AG04449 (cell line): ENCODE data around the gene RIT2.

Source experiments
- CTCF ChIA-PET: fragments of 350-600 bp; formaldehyde crosslinking; extraction: SDS; loops from one replicate; lab custom pipeline; 2021; ENCODE audit warnings: antibody characterized with exemption; lab: Yijun Ruan, JAX
- POLR2A ChIA-PET: fragments of 400-600, 350-600 bp; formaldehyde crosslinking; extraction: SDS; loops from one replicate; lab custom pipeline; 2020; ENCODE audit warnings: antibody characterized with exemption, inconsistent platforms; lab: Yijun Ruan, JAX
- DNase-seq: peaks from one replicate; pipeline ENCODE4 v3.0.0-alpha.2; 2010; ENCODE audit warnings: low read depth, low spot score
- H3K4me3 ChIP-seq: 2 replicates; pipeline ENCODE4 v1.5.1; 2011; ENCODE audit warnings: low read depth, mild to moderate bottlenecking, control low read depth, low read length
- TF ChIP-seq, protein P1 (sequence below): IDR thresholded peaks from one replicate; pipeline ENCODE4 v1.5.1; 2011; ENCODE audit warnings: mild to moderate bottlenecking, moderate library complexity, low read length, control low read depth, inconsistent platforms; ENCODE audit not compliant: insufficient read depth; ENCODE audit errors: missing control alignments

RIT2 gene

DNA sequence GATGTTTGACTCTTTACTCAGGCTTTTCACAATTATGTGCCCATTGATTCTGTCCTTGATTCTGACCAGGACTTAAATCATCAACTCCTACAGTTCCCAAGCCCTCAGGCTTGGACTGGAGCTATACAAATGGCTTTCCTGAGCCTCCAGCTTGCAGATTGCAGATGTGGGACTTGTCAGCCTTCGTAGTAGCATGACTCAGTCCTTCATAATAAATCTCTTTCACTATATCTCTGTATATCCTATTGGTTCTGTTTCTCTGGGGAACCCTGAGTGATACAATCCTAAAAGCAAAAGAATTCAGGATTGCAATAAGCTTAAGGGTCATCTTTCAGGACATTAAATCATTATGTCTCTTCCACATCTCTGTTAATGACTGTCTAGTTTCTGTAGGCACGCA lies 356.6 kb downstream of the RIT2 start:
- DNase-seq: no peak
- ChIA-PET CTCF (no interaction called here), POLR2A (no interaction called here)
- TF ChIP-seq, protein P1, sequence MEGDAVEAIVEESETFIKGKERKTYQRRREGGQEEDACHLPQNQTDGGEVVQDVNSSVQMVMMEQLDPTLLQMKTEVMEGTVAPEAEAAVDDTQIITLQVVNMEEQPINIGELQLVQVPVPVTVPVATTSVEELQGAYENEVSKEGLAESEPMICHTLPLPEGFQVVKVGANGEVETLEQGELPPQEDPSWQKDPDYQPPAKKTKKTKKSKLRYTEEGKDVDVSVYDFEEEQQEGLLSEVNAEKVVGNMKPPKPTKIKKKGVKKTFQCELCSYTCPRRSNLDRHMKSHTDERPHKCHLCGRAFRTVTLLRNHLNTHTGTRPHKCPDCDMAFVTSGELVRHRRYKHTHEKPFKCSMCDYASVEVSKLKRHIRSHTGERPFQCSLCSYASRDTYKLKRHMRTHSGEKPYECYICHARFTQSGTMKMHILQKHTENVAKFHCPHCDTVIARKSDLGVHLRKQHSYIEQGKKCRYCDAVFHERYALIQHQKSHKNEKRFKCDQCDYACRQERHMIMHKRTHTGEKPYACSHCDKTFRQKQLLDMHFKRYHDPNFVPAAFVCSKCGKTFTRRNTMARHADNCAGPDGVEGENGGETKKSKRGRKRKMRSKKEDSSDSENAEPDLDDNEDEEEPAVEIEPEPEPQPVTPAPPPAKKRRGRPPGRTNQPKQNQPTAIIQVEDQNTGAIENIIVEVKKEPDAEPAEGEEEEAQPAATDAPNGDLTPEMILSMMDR: no peak
- no peak overlapping the region for H3K4me3 ChIP-seq

DNA sequence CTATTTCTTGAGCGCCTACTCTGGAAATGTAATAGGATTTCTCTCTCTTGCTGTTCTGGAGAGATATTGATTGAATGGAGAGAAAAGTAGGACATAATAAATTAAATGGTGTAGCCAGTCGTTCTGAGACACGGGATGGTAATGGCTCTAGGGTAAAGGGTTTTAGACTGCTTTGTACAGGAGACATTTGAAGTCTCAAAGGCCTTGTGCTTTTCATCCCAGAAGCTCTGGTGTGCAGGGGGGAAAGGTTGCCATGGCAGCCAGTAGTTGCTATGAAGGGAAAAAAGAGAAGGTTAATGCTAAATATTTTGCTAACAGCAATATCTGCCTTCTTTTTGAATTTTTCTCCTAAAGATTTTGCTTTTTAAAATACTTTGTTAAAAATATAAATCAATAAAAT lies 359.3 kb downstream of the RIT2 start:
- no peak for DNase-seq
- TF ChIP-seq, protein P1: no peak
- no peak overlapping the region for H3K4me3 ChIP-seq
- ChIA-PET POLR2A (no interaction called here), CTCF (no interaction called here)

DNA sequence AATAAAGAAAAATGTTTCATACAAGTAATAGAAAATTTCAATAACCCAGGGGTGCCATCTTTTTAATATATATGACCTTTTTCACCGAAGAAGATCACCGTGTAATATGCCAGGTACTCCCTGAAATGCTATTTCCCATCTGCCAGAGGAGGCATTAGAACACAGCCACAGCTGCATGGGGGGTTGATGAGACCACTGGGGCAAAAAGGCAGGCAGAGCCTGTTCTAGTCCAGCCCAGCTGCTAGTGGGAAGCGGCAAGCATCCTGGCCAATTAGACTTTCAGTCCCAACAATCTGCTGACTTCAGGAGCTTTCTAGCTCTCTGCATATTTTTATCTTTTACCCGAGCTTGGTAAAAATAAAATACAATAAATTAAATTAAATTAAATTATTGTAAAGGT lies 362.6 kb downstream of the RIT2 start:
- ChIA-PET CTCF (no interaction called here), POLR2A (no interaction called here)
- TF ChIP-seq, protein P1: no peak
- no peak overlapping the region for H3K4me3 ChIP-seq
- no peak for DNase-seq

DNA sequence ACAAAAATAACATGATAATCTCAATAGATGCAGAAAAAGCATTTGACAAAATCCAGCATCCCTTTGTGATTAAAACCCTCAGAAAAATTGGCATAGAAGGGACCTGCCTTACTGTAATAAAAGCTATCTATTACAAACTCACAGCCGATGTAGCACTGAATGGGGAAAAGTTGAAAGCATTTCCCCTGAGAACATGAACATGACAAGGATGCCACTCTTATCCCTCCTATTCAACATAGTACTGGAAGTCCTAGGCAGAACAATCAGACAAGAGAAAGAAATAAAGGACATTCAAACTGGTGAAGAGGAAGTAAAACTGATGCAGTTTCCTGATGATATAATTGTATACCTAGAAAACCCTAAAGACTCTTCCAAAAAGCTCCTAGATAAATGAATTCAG lies 368.7 kb downstream of the RIT2 start:
- CTCF ChIA-PET: no interaction called here

GRCh38 chr18:42745931-42746330 lies 369.6 kb downstream of the RIT2 start:
- TF ChIP-seq, protein P1: no peak
- POLR2A ChIA-PET: no interaction called here
- no peak for DNase-seq
- no peak overlapping the region for H3K4me3 ChIP-seq
- CTCF ChIA-PET: no interaction called here

More for the DNA sequence above, 368.7 kb downstream of the RIT2 start:
- no peak for DNase-seq
- POLR2A ChIA-PET: no interaction called here
- TF ChIP-seq, protein P1: no peak
- no peak overlapping the region for H3K4me3 ChIP-seq

GRCh38 chr18:42745171-42745570 lies 370.3 kb downstream of the RIT2 start:
- TF ChIP-seq, protein P1: no peak
- POLR2A ChIA-PET: no interaction called here

More at GRCh38 chr18:42745171-42745570, 370.3 kb downstream of the RIT2 start:
- CTCF ChIA-PET: no interaction called here
- H3K4me3 ChIP-seq: no peak overlapping the region
- no peak for DNase-seq
